ENCODE measurements around the gene PCDHGA4.
A peak's percentile ranks its signal among the peaks of the same experiment; 100 is the strongest.
"Not testable (repeated sequence)": the region's sequence is repeated elsewhere in the genome, so short reads cannot be mapped to it uniquely, and the experiment has no call there.

The PCDHGA4 gene

GRCh38 chr5:141354900-141355469 lies at the start of gene PCDHGA4:
Gene PCDHGA4 (plus strand): TSS chr5:141355021. CDS start chr5:141355108, 87 bp downstream.
- Mint-ChIP-seq H3K9me3 (peaks cover 21% of the 10 kb centered on the region), H3K27ac (no peak within 1 kb of the TSS), H3K27me3 (peaks cover 60% of the 10 kb centered on the region), H3K4me1 (no peaks in the 10 kb centered on the region), H3K36me3 (peaks cover 12% of the 10 kb centered on the region), H3K4me3 (no peak within 1 kb of the TSS)

- H3K4me1 Mint-ChIP-seq, result no peaks in the 10 kb centered on the region
- H3K36me3 Mint-ChIP-seq, result peaks cover 34% of the 10 kb centered on the region
- H3K27ac Mint-ChIP-seq, result no peak overlapping the region
- no peaks in the 10 kb centered on the region for H3K27me3 Mint-ChIP-seq
- peaks cover 22% of the 10 kb centered on the region for H3K9me3 Mint-ChIP-seq
- H3K4me3 Mint-ChIP-seq, result no peak overlapping the region
Measured at GRCh38 chr5:141306630-141307029, 48.2 kb upstream of the PCDHGA4 start.

DNA sequence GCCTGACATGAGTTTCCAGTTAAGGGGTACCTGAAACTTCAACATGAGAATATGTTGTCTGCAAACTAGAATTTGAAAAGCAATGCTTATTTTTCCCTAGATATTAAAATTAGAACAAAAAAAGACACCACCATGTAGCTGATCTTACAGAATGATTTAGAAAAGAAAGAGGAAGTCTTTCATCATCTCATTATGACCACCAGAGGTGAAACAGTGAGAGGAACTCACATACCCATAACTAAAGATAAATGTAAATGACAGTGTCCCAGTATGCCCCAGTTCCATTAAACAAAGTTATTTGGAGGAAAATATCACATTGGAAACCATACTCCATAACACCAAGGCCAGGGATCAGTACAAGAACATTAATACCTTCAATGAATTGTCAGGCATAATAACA lies 41.1 kb upstream of the PCDHGA4 start:
- Mint-ChIP-seq H3K27me3 (no peaks in the 10 kb centered on the region), H3K4me3 (no peak overlapping the region), H3K4me1 (peaks cover 12% of the 10 kb centered on the region), H3K36me3 (peaks cover 51% of the 10 kb centered on the region), H3K9me3 (peaks cover 33% of the 10 kb centered on the region), H3K27ac (no peak overlapping the region)

DNA sequence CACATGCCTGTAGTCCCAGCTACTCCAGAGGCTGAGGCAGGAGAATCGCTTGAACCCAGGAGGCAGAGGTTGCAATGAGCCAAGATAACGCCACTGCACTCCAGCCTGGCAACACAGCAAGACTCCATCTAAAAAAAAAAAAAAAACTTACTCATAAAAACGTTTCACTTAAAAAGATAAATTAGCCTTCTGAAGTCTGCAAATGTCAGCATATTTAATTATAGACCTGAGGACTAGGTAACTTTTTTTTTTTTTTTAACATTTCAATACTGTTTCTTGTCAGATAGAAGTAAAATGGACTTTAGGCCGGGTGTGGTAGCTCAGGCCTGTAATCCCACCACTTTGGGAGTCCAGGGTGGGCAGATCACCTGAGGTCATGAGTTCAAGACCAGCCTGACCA lies 37.9 kb upstream of the PCDHGA4 start:
- not testable (repeated sequence) for H3K4me3 Mint-ChIP-seq, H3K27ac Mint-ChIP-seq, H3K27me3 Mint-ChIP-seq
- H3K36me3 Mint-ChIP-seq, result peaks cover 65% of the 10 kb centered on the region
- peaks cover 50% of the 10 kb centered on the region for H3K9me3 Mint-ChIP-seq
- peaks cover 32% of the 10 kb centered on the region for H3K4me1 Mint-ChIP-seq

DNA sequence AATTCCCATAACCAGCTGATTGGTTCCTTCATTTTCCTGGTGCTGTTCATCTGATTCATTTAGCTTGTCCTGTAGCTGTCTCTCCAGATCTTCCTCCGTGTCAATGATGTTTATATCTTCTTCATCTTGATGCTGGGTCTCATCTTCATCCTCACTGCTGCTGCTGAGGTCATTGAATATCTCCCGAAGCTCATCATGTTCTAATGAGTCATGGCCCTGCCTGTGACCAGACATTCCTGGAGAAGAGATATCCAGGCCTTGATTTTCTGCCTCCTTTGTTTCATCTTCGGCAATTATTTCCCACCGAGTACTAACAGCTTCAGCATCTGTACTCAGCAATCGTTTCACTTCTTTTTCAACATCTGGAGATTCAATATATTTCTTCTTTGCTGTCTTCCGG lies 35.6 kb upstream of the PCDHGA4 start:
- Mint-ChIP-seq H3K4me1 (peaks cover 32% of the 10 kb centered on the region), H3K27ac (peak overlapping the region; percentile 59), H3K9me3 (peaks cover 47% of the 10 kb centered on the region), H3K36me3 (peaks cover 56% of the 10 kb centered on the region), H3K4me3 (peak overlapping the region; percentile 96), H3K27me3 (no peaks in the 10 kb centered on the region)

DNA sequence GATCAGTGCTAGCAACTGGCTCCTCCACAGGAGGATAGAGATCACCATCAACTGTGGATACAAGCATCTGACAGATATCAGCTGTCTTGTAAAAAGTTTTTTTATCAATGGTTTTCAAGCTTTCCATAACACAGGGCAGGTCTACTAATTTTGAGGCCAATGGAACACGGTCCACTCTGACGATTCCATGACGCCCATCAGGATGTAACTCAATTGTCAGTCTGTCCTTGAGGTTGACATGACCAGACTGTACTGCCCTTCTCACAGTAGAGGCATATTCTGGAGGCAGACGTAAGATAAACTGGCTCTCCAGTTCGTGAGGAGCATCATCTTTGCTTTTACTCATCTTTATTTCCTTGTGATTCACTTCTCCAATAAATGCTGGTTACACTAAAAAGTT lies 35.1 kb upstream of the PCDHGA4 start:
- Mint-ChIP-seq H3K27me3 (peaks cover 1% of the 10 kb centered on the region), H3K9me3 (peaks cover 44% of the 10 kb centered on the region), H3K4me1 (peaks cover 32% of the 10 kb centered on the region), H3K4me3 (peak overlapping the region; percentile 96), H3K36me3 (peaks cover 55% of the 10 kb centered on the region), H3K27ac (peak overlapping the region; percentile 59)

DNA sequence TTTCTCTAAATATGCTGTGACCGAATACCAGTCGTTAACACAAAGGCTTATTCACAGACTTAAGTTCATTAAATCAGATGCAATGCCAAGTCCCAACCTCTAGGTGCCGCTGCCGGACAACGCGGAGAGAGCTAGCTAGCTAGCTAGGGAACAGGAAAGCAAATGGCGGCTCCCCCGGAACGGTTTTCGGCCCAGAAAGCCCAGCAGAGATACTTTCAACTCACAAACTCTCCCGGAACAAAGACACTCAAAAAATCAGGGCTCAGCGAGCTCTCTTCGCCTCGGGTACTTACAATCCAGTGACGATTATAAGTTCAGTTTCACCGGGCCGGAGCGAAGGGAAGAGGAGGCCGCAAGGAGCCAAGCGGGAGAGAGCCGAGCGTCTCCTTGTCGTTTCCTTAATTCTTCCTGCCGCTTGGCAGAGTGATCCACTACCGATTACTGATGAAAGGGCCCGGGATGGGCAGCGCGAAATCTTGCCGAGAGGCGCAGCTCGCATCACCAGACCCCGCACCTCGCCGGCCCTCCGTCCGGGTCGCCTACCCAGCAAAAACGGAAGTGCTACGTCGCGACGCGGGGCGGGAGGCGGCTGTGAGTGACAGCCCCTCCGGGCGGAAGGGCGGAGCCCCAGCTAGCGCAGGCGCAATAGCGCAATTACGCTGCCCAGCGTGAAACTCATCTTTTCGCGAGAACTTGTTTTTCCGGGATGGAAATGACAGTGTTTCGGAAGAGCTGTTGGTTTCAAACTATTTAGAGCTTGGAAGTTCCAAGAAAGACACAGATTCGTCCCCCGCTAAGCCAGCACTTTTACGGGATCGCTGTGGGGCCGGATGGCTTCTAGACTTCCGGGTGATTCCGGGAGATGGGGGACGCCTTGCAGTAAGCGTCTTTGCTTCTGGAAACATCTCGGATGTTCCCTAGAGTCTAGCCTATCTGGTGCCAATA lies 34.3 kb upstream of the PCDHGA4 start, which contains the start of gene TAF7:
Gene TAF7, minus strand, starts transcription at position 560 of the 945 bp plus-strand sequence. CDS start 740 bp downstream, outside the sequence.
- peak within 1 kb of the TSS; percentile 99 for H3K27ac Mint-ChIP-seq
- peaks cover 48% of the 10 kb centered on the region for H3K36me3 Mint-ChIP-seq
- H3K9me3 Mint-ChIP-seq, result peaks cover 36% of the 10 kb centered on the region
- H3K4me3 Mint-ChIP-seq, result peak within 1 kb of the TSS; percentile 96
- H3K4me1 Mint-ChIP-seq, result peaks cover 30% of the 10 kb centered on the region
- peaks cover 2% of the 10 kb centered on the region for H3K27me3 Mint-ChIP-seq

- Mint-ChIP-seq H3K27me3 (peaks cover 12% of the 10 kb centered on the region), H3K27ac (no peak overlapping the region), H3K9me3 (peaks cover 33% of the 10 kb centered on the region), H3K4me1 (peaks cover 33% of the 10 kb centered on the region), H3K36me3 (peaks cover 49% of the 10 kb centered on the region), H3K4me3 (peak overlapping the region; percentile 30)
Measured at GRCh38 chr5:141322261-141322660, 32.6 kb upstream of the PCDHGA4 start.

DNA sequence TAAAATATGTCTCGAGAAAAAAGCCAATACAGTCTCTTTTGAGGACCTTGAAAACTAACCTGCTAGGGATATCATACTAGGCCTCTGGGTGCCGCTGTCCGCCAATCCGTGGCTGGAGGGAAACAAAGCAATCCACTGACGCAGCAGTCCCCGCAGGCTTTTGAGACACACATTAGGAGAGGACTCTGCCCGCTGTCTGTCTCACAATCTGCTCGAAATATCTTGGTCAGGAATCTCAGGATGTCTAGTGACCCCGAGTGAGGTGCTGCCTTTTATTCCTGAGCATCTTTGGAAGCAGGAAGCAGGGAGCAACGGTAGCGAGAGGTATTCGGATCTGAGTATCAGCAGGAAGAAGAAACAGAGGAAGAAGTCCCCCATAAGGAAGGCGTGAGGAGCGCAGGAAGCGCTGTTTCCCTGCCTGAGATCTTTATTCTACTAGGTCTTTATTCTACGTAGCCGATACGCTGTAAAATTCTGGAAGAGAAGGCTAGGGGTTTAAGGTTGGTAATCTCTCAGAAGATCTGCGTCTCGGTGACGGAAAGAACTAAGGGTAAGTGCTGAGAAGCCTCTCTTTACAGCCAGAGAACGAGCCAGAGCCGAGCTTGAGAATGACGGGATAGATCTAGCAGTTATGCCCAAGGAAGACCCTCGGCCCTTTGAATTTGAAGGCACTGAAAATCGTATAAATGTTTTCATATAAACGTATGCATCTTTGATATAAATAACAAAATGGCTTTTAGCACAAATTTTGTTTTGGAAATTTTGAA lies 28.6 kb upstream of the PCDHGA4 start:
- H3K9me3 Mint-ChIP-seq, result peaks cover 16% of the 10 kb centered on the region
- H3K4me3 Mint-ChIP-seq, result peak overlapping the region; percentile 96
- peaks cover 5% of the 10 kb centered on the region for H3K4me1 Mint-ChIP-seq
- peaks cover 35% of the 10 kb centered on the region for H3K27me3 Mint-ChIP-seq
- peak overlapping the region; percentile 92 for H3K27ac Mint-ChIP-seq
- peaks cover 29% of the 10 kb centered on the region for H3K36me3 Mint-ChIP-seq

DNA sequence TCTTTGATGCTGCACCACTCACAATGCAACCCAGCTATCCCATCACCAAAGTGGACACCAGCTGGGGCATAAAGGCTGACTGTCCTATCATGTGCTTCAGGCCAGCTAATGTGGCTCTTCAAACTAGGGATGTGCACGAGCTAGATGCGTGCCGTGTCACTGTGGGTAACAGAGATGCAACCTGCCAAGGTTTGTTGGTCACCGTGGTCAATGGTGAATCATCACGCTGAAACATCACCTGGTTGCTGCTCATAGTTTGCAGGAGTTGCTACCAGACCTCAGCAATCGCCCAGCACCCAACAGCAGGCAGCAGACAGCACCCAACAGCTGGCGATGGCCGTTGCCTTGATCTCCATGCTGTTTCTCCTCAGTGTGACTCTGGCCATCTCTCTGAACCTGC lies 26.6 kb upstream of the PCDHGA4 start:
- peaks cover 46% of the 10 kb centered on the region for H3K27me3 Mint-ChIP-seq
- peaks cover 5% of the 10 kb centered on the region for H3K4me1 Mint-ChIP-seq
- H3K4me3 Mint-ChIP-seq, result no peak overlapping the region
- H3K27ac Mint-ChIP-seq, result no peak overlapping the region
- peaks cover 9% of the 10 kb centered on the region for H3K9me3 Mint-ChIP-seq
- H3K36me3 Mint-ChIP-seq, result peaks cover 26% of the 10 kb centered on the region

DNA sequence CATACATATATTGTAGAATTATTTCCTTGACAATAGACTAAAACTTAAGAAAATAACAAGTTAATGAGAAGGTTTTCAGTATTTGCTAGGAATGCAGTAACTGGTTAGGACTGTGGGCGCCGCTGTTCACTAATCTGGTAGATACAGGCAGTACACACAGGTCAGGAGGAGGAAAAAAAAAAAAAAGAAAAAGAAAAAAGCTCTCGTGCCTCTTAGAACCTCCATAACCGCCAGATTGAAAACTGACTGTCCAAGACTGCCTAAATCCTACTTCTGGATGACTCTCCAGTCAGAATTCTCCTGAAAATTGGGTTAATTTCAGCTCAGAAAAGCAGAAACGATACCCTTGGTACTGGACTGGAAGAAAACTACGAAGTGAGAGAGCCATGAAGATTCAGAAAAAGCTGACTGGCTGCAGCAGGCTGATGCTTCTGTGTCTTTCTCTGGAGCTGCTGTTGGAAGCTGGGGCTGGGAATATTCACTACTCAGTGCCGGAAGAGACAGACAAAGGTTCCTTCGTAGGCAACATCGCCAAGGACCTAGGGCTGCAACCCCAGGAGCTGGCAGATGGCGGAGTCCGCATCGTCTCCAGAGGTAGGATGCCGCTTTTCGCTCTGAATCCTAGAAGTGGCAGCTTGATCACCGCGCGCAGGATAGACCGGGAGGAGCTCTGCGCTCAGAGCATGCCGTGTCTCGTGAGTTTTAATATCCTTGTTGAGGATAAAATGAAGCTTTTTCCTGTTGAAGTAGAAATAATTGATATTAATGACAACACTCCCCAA lies 24.3 kb upstream of the PCDHGA4 start, which contains the start of gene PCDHGA1:
Gene PCDHGA1, plus strand, starts transcription at position 216 of the 782 bp plus-strand sequence.
- H3K27me3 Mint-ChIP-seq, result peaks cover 59% of the 10 kb centered on the region

GRCh38 chr5:141332571-141332970 lies 22.2 kb upstream of the PCDHGA4 start:
- not testable (repeated sequence) for H3K27ac Mint-ChIP-seq, H3K4me1 Mint-ChIP-seq, H3K4me3 Mint-ChIP-seq
- Mint-ChIP-seq H3K27me3 (peaks cover 63% of the 10 kb centered on the region), H3K9me3 (peaks cover 38% of the 10 kb centered on the region), H3K36me3 (peaks cover 39% of the 10 kb centered on the region)

More for the DNA sequence above, 24.3 kb upstream of the PCDHGA4 start, which contains the start of gene PCDHGA1:
- H3K9me3 Mint-ChIP-seq, result peaks cover 20% of the 10 kb centered on the region
- H3K4me1 Mint-ChIP-seq, result peaks cover 5% of the 10 kb centered on the region
- no peak within 1 kb of the TSS for H3K27ac Mint-ChIP-seq
- H3K36me3 Mint-ChIP-seq, result peaks cover 37% of the 10 kb centered on the region
- H3K4me3 Mint-ChIP-seq, result no peak within 1 kb of the TSS

GRCh38 chr5:141338538-141339306 lies 16.1 kb upstream of the PCDHGA4 start, which contains the start of gene PCDHGA2:
Gene PCDHGA2 (plus strand): TSS chr5:141338760.
- Mint-ChIP-seq H3K4me1 (no peaks in the 10 kb centered on the region), H3K4me3 (no peak within 1 kb of the TSS), H3K36me3 (peaks cover 33% of the 10 kb centered on the region), H3K27ac (no peak within 1 kb of the TSS), H3K27me3 (peaks cover 69% of the 10 kb centered on the region), H3K9me3 (peaks cover 52% of the 10 kb centered on the region)

- H3K4me3 Mint-ChIP-seq, result not testable (repeated sequence)
- H3K9me3 Mint-ChIP-seq, result peaks cover 44% of the 10 kb centered on the region
- peaks cover 27% of the 10 kb centered on the region for H3K36me3 Mint-ChIP-seq
Measured at GRCh38 chr5:141340781-141341354, 14.0 kb upstream of the PCDHGA4 start.

More at GRCh38 chr5:141340781-141341354, 14.0 kb upstream of the PCDHGA4 start:
- H3K4me1 Mint-ChIP-seq, H3K27ac Mint-ChIP-seq: not testable (repeated sequence)
- H3K27me3 Mint-ChIP-seq, result peaks cover 68% of the 10 kb centered on the region

Data from activated naive CD4-positive, alpha-beta T cell treated with anti-CD3 and anti-CD28 coated beads, Interleukin-2, amount 50 U/mL, for 24 hours (primary cell).